ENCODE data around the gene ERG. TPM values are rescaled to one million over a fixed set of nuclear protein-coding genes. Genes with fewer than 3 reads are reported as not detected.

ERG gene
- total and polyA plus RNA-seq, 2 of the 8 experiments (the other 6 are each of a cell fraction or from before 2014, with no cell fraction given), result 1.0 to 3.0 TPM

- FAIRE-seq (no peak), DNase-seq (ENCODE audit: low read depth in 1 of 2, low spot score in 2 of 2) (no peak)
- no peaks in the 10 kb centered on the region for H3K23me2 ChIP-seq (ENCODE audit: low read depth, low read length)
- H2AFZ ChIP-seq (ENCODE audit: low read length), result no peak overlapping the region
- CTCF ChIA-PET (ENCODE audit: partially characterized antibody), result no interaction called here
- no peak overlapping the region for H3K9ac ChIP-seq (replicated peaks in 1 of 4; ENCODE audit: extremely low read depth in 1 of 4, low read depth in 3 of 4, low read length in 3 of 4)
- no peak overlapping the region for H2AK5ac ChIP-seq (ENCODE audit: low read depth, low read length)
- H3K4me2 ChIP-seq (ENCODE audit: insufficient read depth in 1 of 2, low read depth in 2 of 2, low read length in 2 of 2), result no peak overlapping the region
- no peak overlapping the region for H2BK15ac ChIP-seq (ENCODE audit: low read length)
- no peak overlapping the region for H2BK5ac ChIP-seq (ENCODE audit: low read depth, low read length)
- H3K18ac ChIP-seq (ENCODE audit: extremely low read depth, low read length), result no peak overlapping the region
- H4K5ac ChIP-seq (ENCODE audit: insufficient read length, low read depth, low read length), result no peak overlapping the region
- H3K14ac ChIP-seq (ENCODE audit: insufficient read length), result no peak overlapping the region
- 85% methylated on average over 2 of the region's 2 CpGs; no CpG with 5 or more reads in 1 of the 2 experiments for whole genome bisulfite sequencing, 2 experiments (ENCODE audit: extremely low coverage in 1 of 2, insufficient coverage in 1 of 2, insufficient read length in 1 of 2, insufficient replicate concordance in 2 of 2, low coverage in 1 of 2, low lambda C conversion rate in 2 of 2, missing lambda C conversion rate in 1 of 2)
- H3K9me3 ChIP-seq (ENCODE audit: insufficient read depth in 2 of 2, low read depth in 1 of 2, low read length in 1 of 2), result no peaks in the 10 kb centered on the region
- H3K23ac ChIP-seq (ENCODE audit: insufficient read length), result no peak overlapping the region
- no peak overlapping the region for H3K56ac ChIP-seq (replicated peaks; ENCODE audit: insufficient read length, low read depth, low read length)
- no peaks in the 10 kb centered on the region for H3K79me2 ChIP-seq (ENCODE audit: control insufficient read depth in 1 of 2, insufficient read depth in 2 of 2, low read length in 2 of 2)
- no peak overlapping the region for H2BK120ac ChIP-seq (replicated peaks; ENCODE audit: low read depth, low read length)
- no peaks in the 10 kb centered on the region for H4K20me1 ChIP-seq (replicated peaks in 1 of 2; ENCODE audit: control insufficient read depth in 1 of 2, insufficient read depth in 2 of 2, low read length in 2 of 2)
- no peak overlapping the region for H2BK20ac ChIP-seq (ENCODE audit: low read length)
- no peak overlapping the region for H3K4me3 ChIP-seq (ENCODE audit: extremely low read depth in 1 of 4, insufficient read depth in 2 of 4, low read depth in 3 of 4, low read length in 4 of 4)
- H3K4ac ChIP-seq (replicated peaks; ENCODE audit: insufficient read length, low read depth, low read length), result no peak overlapping the region
- H3K79me1 ChIP-seq (ENCODE audit: low read depth, low read length), result no peaks in the 10 kb centered on the region
- POLR2A ChIA-PET (ENCODE audit: partially characterized antibody), result no interaction called here
- H4K91ac ChIP-seq (replicated peaks; ENCODE audit: insufficient read length, low read length), result no peak overlapping the region
- H4K8ac ChIP-seq (ENCODE audit: extremely low read depth, insufficient read depth, low read length), result no peak overlapping the region
- no peaks in the 10 kb centered on the region for H3K4me1 ChIP-seq (replicated peaks in 1 of 4; ENCODE audit: control insufficient read depth in 3 of 4, insufficient read depth in 4 of 4, low read length in 3 of 4)
- no peaks in the 10 kb centered on the region for H3K27me3 ChIP-seq (replicated peaks in 1 of 4; ENCODE audit: control insufficient read depth in 3 of 4, extremely low read depth in 1 of 4, insufficient read depth in 3 of 4, low read length in 3 of 4)
- no peaks in the 10 kb centered on the region for H3K36me3 ChIP-seq (ENCODE audit: control insufficient read depth in 2 of 4, insufficient read depth in 4 of 4, low read length in 3 of 4)
- no peak overlapping the region for H2BK12ac ChIP-seq (ENCODE audit: low read depth, low read length)
- H3K27ac ChIP-seq (ENCODE audit: low read depth, low read length), result no peak overlapping the region
- TF ChIP-seq EP300 (IDR thresholded peaks at IDR 0.05; ENCODE audit: borderline replicate concordance in 1 of 2, low read depth in 2 of 2, low read length in 2 of 2) (no peak), USF2 (IDR thresholded peaks at IDR 0.05; ENCODE audit: low read length) (no peak)
These were observed 46.4 kb upstream of the ERG start for GRCh38 chr21:38544661-38545060.

All from H1 (cell line).